ENCODE measurements around the gene POLDIP3. TPM values are rescaled to one million over a fixed set of nuclear protein-coding genes. Genes with fewer than 3 reads are reported as not detected.

The POLDIP3 gene
- total RNA-seq: 39.4 TPM
- long read RNA-seq, transcript POLDIP3-201 (9 exons, 3,441 nt): major isoform, 76 of 126 reads
- long read RNA-seq, partial matches to known transcripts: 13 of 126 reads
- long read RNA-seq, other reads (novel, unspliced or antisense): 36 of 126 reads

- DNase-seq: peak; percentile 100
- ATAC-seq: peak; percentile 88
- intact Hi-C loops (cut with micrococcal nuclease): no loop called here
Observed at GRCh38 chr22:42614312-42615091, at the start of gene POLDIP3. POLDIP3 (minus strand) TSS chr22:42614883; CDS start chr22:42614857, 26 bp downstream.

GRCh38 chr22:42661985-42662831 lies 47.5 kb upstream of the POLDIP3 start:
- peak; percentile 96 for ATAC-seq
- intact Hi-C loops (cut with micrococcal nuclease): no loop called here
- DNase-seq: peak; percentile 93

- ATAC-seq (no peak), DNase-seq (no peak)
- intact Hi-C loops (cut with micrococcal nuclease): no loop called here
Observed at GRCh38 chr22:42656578-42656977, 41.9 kb upstream of the POLDIP3 start.

- DNase-seq (no peak), ATAC-seq (no peak)
- intact Hi-C loops (cut with micrococcal nuclease): no loop called here
Observed at GRCh38 chr22:42655693-42656092, 41.0 kb upstream of the POLDIP3 start.

- no peak for DNase-seq
- intact Hi-C loops (cut with micrococcal nuclease): no loop called here
- no peak for ATAC-seq
Observed at GRCh38 chr22:42654436-42655073, 39.9 kb upstream of the POLDIP3 start.

- DNase-seq (no peak), ATAC-seq (no peak)
- intact Hi-C loops (cut with micrococcal nuclease): no loop called here
Observed at GRCh38 chr22:42653999-42654398, 39.3 kb upstream of the POLDIP3 start.

- DNase-seq: no peak
- ATAC-seq: no peak
- intact Hi-C loops (cut with micrococcal nuclease): no loop called here
Observed at GRCh38 chr22:42651134-42651533, 36.5 kb upstream of the POLDIP3 start.

GRCh38 chr22:42649246-42650099 lies 34.8 kb upstream of the POLDIP3 start, which contains the start of gene CYB5R3:
CYB5R3 (minus strand) TSS chr22:42649392; CDS start chr22:42649315, 77 bp downstream.
- DNase-seq (peak; percentile 92), ATAC-seq (peak; percentile 67)
- intact Hi-C loops (cut with micrococcal nuclease): no loop called here

GRCh38 chr22:42648368-42649245 lies 33.9 kb upstream of the POLDIP3 start:
- intact Hi-C loops (cut with micrococcal nuclease): no loop called here
- peak; percentile 80 for DNase-seq
- peak; percentile 47 for ATAC-seq

- intact Hi-C loops (cut with micrococcal nuclease): no loop called here
- ATAC-seq: no peak
Observed at GRCh38 chr22:42648017-42648367, 33.3 kb upstream of the POLDIP3 start.

GRCh38 chr22:42646569-42647525 lies 32.2 kb upstream of the POLDIP3 start:
- ATAC-seq (peak; percentile 65), DNase-seq (peak; percentile 89)
- intact Hi-C loops (cut with micrococcal nuclease): no loop called here

More at GRCh38 chr22:42648017-42648367, 33.3 kb upstream of the POLDIP3 start:
- no peak for DNase-seq

GRCh38 chr22:42645938-42646568 lies 31.4 kb upstream of the POLDIP3 start:
- DNase-seq: no peak
- ATAC-seq: peak; percentile 0
- intact Hi-C loops (cut with micrococcal nuclease): no loop called here

GRCh38 chr22:42645341-42645937 lies 30.8 kb upstream of the POLDIP3 start:
- peak; percentile 66 for DNase-seq
- peak; percentile 1 for ATAC-seq
- intact Hi-C loops (cut with micrococcal nuclease): no loop called here

GRCh38 chr22:42644422-42645340 lies 30.0 kb upstream of the POLDIP3 start:
- intact Hi-C loops (cut with micrococcal nuclease): no loop called here
- ATAC-seq: peak; percentile 5

More at GRCh38 chr22:42644422-42645340, 30.0 kb upstream of the POLDIP3 start:
- DNase-seq: peak; percentile 76
